Measurements from ENCODE around the gene SPATA4.

- TF ChIP-seq EZH2phosphoT487 (IDR thresholded peaks at IDR 0.05; ENCODE audit: low read depth, severe bottlenecking, unreplicated experiment) (no peak), CTCF (IDR thresholded peaks at IDR 0.05; ENCODE audit: poor library complexity) (no peak)
Measured at GRCh38 chr4:176156656-176157055, 38.7 kb downstream of the SPATA4 start.

All from hepatocyte (in vitro differentiated cells).